IPS DF 4.7 (cell line): ENCODE measurements around the gene FAM180B.
"Not testable (repeated sequence)": the region's sequence is repeated elsewhere in the genome, so short reads cannot be mapped to it uniquely, and the experiment has no call there.

ENCODE experiments used
- DNase-seq: peaks from one replicate; pipeline ENCODE4 v3.0.0-alpha.2; 2013; ENCODE audit warnings: low spot score; ENCODE audit errors: extremely low read depth

Gene FAM180B

GRCh38 chr11:47586098-47586855 lies at the start of gene FAM180B:
FAM180B (plus strand) TSS chr11:47586678; CDS start chr11:47586769, 91 bp downstream.
- no peak for DNase-seq

DNA sequence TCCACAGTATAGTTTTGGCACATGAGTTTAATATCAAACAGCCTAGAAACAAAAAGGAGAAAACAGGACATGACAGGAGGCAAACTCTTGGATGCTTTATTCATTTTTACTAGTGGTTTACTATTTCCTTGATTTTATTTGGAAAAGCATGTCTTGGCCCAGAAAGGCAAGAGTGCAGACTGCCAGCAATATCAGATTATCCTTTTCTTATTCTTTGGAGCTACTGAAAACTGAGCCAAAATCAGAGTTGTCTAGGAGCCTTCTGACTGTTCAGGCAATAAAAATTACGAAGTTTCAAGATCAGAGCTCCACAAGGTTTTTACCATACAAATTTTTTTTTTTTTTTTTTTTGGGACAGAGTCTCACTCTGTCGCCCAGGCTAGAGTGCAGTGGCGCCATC lies 49.6 kb upstream of the FAM180B start:
- no peak for DNase-seq

GRCh38 chr11:47538741-47539565 lies 47.5 kb upstream of the FAM180B start:
- no peak for DNase-seq

- no peak for DNase-seq
Measured at GRCh38 chr11:47539681-47540039, 46.8 kb upstream of the FAM180B start.

DNA sequence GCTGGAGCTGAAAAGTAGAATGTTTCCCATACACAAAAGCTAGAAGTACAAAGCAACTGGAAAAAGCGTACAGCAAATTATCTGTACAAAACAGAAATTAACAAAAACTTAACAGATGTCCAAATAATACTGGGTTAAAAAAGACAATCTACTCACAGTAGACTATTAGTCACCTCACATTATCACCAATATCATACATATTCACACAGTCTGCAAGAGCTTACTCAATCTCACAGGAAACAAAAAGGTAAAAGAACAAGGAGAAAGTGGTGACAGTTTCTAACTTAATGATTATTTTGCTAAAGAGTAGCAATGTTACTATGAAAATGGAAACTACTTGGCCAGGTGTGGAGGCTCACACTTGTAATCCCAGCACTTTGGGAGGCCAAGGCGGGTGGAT lies 45.4 kb upstream of the FAM180B start:
- no peak for DNase-seq

DNA sequence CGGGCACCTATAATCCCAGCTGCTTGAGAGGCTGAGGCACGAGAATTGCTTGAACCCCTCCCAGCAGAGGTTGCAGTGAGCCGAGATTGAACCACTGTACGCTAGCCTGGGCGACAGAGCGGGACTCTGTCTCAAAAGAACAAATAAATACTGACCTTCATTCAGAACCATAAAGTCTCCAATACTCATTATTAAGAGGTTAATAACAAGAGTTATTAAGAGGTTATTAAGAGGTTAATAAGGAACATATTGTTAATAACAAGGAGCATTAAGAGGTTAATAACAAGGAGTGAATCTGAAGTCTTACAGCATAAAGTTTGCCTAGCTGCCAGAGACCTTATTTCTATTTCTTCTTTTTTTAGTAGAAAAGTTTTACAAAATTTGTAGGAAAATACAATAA lies 41.2 kb upstream of the FAM180B start:
- no peak for DNase-seq

- not testable (repeated sequence) for DNase-seq
Measured at GRCh38 chr11:47546274-47546673, 40.2 kb upstream of the FAM180B start.

DNA sequence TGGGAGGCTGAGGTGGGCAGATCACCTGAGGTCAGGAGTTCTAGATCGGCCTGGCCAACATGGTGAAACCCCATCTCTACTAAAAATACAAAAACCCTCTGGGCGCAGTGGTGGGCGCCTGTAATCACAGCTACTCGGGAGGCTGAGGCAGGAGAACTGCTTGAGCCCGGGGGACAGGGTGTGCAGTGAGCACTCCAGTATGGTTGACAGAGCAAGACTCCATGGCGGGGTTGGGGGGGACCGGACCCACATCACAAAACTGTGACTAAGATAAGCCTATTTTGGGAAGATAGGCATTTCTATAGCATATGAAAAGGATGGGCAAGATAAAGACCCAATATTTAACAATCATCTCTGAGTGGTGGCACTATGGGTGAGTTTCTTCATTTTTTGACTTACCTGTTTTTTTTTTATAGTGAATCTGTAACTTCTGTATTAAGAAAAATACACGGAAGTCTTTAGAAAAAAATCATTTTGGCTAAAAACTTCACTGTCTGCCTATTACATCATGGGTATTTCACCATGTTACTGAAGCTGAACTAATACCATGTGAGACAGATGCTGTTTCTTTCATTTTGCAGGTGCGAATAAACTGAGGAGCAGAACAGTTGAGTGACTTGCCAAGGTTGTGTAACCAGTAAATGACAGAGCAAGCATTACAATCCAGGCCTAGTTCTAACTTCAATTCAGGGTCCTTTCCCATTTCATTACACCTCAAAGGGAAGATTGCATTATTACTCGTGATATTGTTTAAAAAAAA lies 36.0 kb upstream of the FAM180B start:
- DNase-seq = no peak

- DNase-seq = no peak
Measured at GRCh38 chr11:47551086-47551485, 35.4 kb upstream of the FAM180B start.

- no peak for DNase-seq
Measured at GRCh38 chr11:47552056-47552565, 34.4 kb upstream of the FAM180B start.

DNA sequence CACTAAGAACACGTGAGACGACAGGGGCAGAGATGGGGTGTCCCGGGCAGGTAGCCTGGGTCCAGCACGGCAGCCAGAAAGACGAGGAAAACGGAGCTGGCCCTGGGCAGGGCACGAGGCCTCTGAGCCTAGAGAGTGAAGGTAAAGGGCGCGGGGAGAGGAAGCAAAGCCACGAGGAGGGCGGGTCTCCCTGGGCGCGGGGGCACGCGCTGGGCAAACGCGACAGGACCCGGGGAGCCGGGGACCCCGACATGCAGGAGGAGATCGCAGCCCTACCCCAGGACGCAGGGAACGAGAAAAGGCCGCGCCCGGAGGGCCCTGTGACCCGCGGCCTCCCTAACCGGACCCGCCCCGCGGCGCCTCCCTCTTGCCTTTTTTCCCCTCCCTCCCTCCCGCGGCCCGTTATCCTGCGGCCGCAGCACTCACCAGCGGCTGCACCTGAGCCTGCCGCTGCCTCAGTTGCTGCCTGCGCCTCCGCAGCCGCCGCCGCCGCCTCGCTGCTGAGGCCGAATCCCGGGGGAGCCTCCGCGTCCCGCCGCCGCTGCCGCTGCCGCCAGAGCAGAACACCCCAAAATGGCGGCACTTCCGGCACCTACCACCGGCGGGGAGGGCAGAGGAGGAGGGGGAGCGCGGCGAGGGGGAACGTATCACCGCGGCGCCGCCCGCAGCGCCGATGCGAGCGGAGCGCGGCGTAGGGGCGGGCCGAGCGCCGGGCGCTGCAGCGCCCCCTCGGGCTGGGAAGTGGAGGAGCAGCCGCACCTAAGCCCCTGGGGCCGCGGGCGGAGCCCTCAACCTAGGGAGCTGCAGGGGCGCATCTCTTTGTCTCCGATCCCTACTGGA lies 33.7 kb upstream of the FAM180B start, which contains the start of gene CELF1:
Gene CELF1 (minus strand): TSS at position 567 of the 840 bp plus-strand sequence. CDS start 53,609 bp downstream, outside the sequence.
- DNase-seq = no peak

GRCh38 chr11:47553406-47553743 lies 33.1 kb upstream of the FAM180B start:
- DNase-seq = no peak

DNA sequence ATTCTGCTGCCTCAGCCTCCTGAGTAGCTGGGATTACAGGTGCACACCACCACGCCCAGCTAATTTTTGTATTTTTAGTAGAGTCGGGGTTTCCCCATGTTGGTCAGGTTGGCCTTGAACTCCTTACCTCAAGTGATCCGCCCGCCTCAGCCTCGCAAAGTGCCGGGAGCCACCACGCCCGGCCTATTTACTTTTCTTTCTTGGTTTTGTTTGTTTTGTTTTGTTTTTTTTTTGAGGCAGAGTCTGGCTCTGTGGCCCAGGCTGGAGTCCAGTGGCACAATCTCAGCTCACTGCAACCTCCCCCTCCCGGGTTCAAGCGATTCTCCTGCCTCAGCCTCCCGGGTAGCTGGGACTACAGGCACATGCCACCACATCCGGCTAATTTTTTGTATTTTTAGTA lies 29.5 kb upstream of the FAM180B start:
- DNase-seq = not testable (repeated sequence)

DNA sequence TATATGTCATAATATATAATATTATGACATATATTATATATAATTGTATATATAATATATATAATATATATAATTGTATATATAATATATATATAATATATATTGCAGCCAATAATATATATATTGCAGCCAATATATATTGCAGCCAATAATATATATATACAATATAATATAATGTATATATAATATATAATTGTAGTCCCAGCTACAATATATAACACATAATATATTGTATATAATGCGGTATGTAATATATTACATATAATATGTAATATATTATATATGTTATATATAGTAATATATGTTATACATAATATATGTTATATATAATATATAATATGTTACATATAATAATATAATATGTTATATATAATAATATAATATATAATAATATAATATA lies 27.8 kb upstream of the FAM180B start:
- DNase-seq = no peak

GRCh38 chr11:47560426-47560825 lies 26.1 kb upstream of the FAM180B start:
- DNase-seq = no peak

GRCh38 chr11:47562393-47562792 lies 24.1 kb upstream of the FAM180B start:
- DNase-seq = not testable (repeated sequence)

DNA sequence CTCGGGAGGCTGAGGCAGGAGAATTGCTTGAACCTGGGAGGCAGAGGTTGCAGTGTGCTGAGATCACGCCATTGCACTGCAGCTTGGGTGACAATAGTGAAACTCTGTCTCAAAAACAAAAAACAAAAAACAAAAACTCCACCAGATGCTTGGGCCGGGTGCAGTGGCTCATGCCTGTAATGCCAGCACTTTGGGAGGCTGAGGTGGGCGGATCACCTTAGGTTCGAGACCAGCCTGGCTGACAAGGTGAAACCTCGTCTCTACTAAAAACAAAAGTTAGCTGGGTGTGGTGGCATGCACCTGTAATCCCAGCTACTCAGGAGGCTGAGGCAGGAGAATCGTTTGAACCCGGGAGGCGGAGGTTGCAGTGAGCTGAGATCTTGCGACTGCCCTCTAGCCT lies 22.1 kb upstream of the FAM180B start:
- not testable (repeated sequence) for DNase-seq

GRCh38 chr11:47564933-47565339 lies 21.5 kb upstream of the FAM180B start:
- no peak for DNase-seq

DNA sequence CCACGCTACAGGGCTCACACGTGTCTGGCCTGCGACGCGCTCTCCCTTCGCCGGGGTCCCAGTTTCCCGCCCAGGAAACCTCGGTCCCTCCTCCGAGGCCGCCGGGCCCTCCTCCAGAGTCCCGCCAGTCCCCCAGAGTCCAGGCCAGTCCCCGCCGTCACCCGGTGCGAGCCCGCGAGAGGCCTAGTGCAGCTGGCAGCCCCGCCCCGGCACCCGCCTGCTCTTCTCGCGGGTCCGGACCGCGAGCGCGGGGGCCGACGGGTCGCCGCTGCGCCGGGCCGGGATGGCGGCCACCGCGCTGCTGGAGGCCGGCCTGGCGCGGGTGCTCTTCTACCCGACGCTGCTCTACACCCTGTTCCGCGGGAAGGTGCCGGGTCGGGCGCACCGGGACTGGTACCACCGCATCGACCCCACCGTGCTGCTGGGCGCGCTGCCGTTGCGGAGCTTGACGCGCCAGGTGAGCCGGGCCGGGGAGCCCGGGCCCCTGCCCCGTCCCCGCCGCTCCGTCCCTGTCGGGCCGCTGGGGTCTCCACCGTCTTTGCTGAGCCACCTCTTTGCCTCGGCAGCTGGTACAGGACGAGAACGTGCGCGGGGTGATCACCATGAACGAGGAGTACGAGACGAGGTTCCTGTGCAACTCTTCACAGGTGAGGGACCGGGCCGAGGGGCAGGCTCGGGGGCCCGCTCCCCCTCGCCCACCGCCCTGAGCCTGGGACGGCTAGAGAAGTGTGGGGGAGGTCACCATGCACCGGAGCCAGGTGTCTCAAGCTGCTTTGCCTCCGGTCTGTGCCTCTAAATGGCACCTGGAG lies 20.9 kb upstream of the FAM180B start, which contains the start of gene PTPMT1:
Gene PTPMT1 (plus strand): TSS at position 260 of the 809 bp plus-strand sequence. CDS start 24 bp downstream, at position 284.
- DNase-seq = no peak
